D341Med (cell line): ENCODE measurements around the gene APOL4.
A peak's percentile ranks its signal among the peaks of the same experiment; 100 is the strongest.
"Not testable (repeated sequence)": the region's sequence is repeated elsewhere in the genome, so short reads cannot be mapped to it uniquely, and the experiment has no call there.

ENCODE experiments used
- DNase-seq: peaks from one replicate; pipeline ENCODE4 v3.0.0; 2012; ENCODE audit warnings: low spot score

The APOL4 gene

GRCh38 chr22:36183446-36183845 lies 18.2 kb downstream of the APOL4 start:
- DNase-seq = no peak

DNA sequence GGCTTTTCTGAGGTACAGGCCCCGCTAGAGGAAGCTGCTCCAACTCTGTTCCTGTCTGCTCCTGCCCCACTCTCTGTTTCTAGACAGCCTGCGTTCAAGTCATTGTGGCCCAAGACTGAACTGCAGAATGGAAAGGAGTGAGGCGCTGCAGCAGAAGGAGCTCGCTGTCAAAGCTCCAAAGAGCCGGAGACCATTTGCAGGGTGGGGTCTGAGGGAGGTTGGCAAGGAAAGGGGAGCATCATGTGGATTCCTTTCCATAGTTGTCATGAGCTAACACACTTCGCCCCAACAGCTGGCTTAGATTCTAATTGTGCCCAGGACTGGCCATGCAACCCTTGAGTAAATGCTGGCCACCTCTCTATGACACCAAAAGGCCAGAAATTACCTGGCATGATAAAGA lies 18.8 kb downstream of the APOL4 start:
- DNase-seq = no peak

DNA sequence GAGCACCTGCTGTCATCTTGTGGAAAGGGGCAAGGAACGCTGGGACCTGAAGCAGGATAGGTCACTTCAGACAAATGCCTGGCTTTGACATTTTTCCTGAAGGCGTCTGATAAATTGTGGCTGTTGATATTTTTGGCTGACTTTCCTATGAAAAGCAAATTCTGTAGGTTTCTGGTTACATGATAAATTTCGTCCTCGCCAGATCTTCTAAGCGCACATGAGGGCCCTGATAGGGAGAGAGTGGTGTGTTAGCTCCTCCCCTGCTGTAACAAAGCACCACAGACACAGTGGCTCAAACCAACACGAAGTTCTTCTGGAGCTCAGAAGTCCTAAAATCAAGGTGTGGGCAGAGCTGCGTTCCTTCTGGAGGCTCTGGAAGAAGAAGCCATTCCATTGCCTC lies 19.6 kb downstream of the APOL4 start:
- DNase-seq = no peak

DNA sequence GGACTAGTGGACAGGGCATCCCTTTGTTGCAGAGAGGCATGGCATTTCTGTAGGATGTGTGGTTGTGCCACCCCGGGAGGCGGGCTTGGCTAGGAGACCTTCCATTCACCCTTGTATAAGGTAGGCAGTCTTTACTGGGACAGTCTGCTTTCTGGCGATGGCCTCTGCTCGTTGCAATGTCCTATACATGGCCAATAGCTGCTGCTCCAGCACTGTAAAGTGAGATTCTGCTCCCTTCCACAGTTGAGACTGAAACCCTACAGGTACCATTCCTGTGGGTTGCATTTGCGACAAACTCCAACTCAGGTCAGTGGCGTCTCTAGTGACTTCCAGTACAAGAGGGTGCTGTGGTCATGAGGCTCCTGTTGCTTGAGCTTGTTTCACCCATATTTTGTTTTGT lies 20.7 kb downstream of the APOL4 start:
- DNase-seq = no peak

- DNase-seq = peak; percentile 76
These were observed 21.4 kb downstream of the APOL4 start for GRCh38 chr22:36180038-36180880.

GRCh38 chr22:36177160-36177559 lies 24.4 kb downstream of the APOL4 start:
- DNase-seq = no peak

- DNase-seq = no peak
These were observed 25.7 kb downstream of the APOL4 start for GRCh38 chr22:36175892-36176291.

DNA sequence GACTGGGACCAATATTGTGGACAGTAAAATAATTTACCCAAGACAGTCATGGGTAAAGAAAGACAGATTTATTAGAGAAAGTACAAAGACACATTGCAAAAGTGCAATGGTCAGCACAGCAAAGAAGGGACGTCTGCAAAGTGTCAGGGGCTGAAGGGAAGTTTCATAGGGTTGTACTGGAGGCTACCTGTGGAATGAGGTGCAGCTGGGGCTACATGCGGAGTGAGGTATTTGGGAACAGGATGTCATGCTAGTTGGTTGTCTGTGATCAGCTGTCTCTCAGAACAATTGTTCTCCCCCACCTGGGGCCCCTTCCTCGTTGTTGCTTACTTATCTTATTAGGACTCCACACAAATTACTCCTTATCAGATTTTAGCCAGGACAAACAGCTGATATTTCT lies 29.7 kb downstream of the APOL4 start:
- DNase-seq = no peak

GRCh38 chr22:36166518-36167220 lies 34.9 kb downstream of the APOL4 start:
- no peak for DNase-seq

- no peak for DNase-seq
These were observed 35.5 kb downstream of the APOL4 start for GRCh38 chr22:36166086-36166485.

- no peak for DNase-seq
These were observed 36.5 kb downstream of the APOL4 start for GRCh38 chr22:36165141-36165540.

GRCh38 chr22:36164621-36165020 lies 37.0 kb downstream of the APOL4 start:
- DNase-seq = no peak

GRCh38 chr22:36163497-36163896 lies 38.1 kb downstream of the APOL4 start:
- no peak for DNase-seq

DNA sequence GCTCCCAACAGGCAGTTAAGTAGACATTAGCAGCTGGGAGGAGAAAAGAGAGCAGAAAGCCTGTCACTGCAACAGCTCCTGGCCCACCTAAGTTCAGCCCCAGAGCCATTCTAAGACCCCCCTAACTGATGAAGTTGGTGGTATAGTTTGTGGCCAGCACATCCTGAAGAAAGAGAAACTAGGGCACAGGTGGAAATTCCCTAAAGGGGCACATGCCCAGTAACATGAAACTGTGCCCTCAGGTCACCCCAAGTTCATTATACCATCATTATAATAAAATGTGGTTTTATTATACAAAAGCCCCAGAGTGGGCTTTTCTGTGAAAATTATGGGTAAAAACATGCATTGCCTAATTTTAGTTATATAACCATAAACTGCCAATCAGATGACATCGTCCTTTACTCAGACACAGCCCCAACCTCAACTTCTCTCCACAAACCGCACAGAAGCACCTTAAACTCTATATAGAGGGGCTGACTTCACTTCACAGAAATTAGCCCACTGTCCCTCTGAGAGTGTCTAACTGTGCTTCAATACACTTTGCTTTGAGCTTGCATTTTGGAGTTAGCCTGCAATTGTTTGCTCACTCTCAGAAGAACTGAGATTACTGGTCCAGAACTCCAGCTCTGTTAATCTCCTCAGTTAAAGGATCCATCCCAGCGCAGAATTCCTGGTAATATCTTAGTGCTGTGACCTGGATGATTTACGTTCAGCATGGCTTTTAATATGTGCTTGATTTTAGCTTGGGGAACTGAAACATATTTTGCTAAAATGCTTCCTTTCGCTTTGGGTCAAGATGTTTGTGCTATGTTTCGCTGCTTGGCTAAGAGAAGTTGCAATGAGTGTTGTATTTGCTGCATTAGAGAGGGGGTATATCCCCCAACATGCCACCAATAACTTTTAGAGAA lies 39.2 kb downstream of the APOL4 start:
- DNase-seq = no peak

DNA sequence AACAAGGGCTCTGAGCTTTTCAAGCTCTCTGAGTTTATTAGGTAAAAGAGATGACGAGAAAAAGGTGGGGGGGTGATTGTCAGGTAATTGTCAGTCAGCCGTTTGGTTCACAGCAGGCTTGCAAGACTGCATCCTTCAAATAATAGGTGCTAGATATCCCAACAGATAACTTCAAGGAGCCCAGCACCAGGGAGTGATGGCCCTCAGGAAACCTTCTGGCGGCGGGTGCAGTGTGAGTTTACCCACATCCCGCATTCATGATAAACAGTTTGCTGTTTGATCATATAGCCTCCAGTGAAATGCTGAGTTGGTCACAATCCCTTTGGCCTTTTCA lies 39.8 kb downstream of the APOL4 start:
- DNase-seq = not testable (repeated sequence)

DNA sequence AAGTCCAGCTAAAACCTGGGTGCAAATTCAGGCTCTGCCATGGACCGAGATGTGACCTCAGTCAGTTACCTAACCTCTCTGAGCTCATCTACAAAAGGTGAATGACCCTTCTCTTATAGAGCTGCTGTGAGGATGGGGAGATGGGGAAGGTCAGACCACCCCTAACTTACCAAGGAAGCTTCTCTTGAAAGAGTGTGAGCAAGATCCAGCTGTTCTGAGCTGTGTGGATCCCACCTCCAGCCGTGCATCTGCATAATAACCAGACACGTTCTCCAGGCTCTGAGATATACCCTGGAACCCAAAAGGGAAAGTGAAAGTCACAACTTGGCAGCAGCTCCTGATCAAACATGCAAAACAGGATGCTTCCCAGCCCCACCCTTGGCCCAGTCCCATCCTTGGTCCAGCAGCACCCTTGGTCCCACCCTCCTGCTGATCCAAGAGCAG lies 41.1 kb downstream of the APOL4 start, which contains the start of gene APOL3:
Gene APOL3, minus strand, starts transcription at position 257 of the 444 bp plus-strand sequence. CDS start 11,700 bp downstream, outside the sequence.
- no peak for DNase-seq

DNA sequence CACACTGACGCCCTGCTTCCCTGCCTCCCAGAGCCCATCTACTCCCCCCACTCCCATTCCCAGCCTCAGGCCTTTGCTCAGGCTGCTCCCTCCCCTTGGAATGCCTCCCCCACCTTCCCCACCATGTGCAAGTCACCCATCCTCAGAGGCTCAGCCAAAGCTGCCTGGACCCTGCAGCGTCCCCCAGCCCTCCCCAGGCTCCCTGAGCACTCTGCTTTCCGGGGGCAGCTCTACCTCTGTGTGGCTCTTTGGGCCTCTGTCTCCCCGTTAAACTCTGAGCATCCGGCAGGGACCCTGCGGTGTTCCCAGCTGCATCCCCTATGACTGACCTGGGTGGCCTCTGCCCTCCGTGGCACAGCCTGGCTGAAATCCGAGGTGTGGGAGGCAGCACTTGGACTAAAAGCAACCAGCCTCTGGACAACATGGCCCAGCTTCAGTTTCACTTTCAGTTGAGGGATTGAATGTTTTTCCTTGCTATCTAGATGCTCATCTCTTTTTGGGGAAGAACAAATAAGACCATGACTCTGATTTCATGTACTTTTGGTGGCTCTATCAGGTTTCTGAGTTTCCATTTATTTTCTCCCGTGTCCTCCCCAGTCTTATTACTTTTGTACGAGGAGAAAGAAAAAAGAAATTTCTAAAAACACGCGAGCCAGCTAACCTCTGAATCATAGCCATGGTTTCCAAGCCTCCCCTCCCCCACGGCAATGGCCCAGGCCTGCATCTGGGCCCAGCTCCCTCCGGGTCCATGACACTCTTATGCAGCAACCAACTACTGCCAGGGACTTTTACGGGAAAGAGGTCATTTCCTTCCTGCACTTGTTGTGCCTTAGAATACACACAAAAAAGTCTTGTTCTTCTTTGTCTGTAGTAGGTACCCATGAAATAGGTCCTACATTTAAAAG lies 44.8 kb downstream of the APOL4 start:
- no peak for DNase-seq

DNA sequence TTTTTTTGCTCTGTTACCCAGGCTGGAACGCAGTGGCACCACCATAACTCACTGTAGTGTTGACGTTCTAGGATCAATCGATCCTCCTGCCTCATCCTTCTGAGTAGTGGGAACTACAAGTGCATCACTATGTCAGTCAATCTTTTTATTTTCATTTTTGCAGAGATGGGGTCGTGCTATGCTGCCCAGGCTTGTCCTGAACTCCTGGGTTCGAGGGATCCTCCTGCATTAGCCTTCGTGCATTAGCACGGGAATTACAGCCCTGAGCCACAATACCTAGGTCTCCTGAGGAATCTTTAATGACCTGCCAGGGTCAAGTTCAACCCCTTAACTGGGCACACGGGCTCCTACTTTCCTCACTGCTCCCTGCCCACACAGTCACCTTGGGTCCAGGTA lies 45.5 kb downstream of the APOL4 start:
- no peak for DNase-seq

- no peak for DNase-seq
These were observed 45.9 kb downstream of the APOL4 start for GRCh38 chr22:36155702-36156101.

- no peak for DNase-seq
These were observed 47.1 kb downstream of the APOL4 start for GRCh38 chr22:36154423-36154945.
